GM19043 (cell line): ENCODE data around the gene POGZ.

ENCODE experiments used
- ATAC-seq: cut with Tn5 transposase; IDR thresholded peaks from one replicate; pipeline ENCODE4 v1.9.1; 2021; ENCODE audit warnings: low read depth; ENCODE audit not compliant: unreplicated experiment

Gene POGZ

GRCh38 chr1:151384584-151384983 is 74.7 kb downstream of the POGZ start:
- no peak for ATAC-seq

- no peak for ATAC-seq
Observed at GRCh38 chr1:151377150-151377884, 82.0 kb downstream of the POGZ start.

- no peak for ATAC-seq
Observed at GRCh38 chr1:151373196-151373595, 86.1 kb downstream of the POGZ start.

- ATAC-seq: no peak
Observed at GRCh38 chr1:151372058-151372934, 87.0 kb downstream of the POGZ start, which contains the start of gene SELENBP1. TSS of gene SELENBP1 (minus strand) at chr1:151372705. CDS start at chr1:151372641, 64 bp downstream.

- ATAC-seq: no peak
Observed at GRCh38 chr1:151371370-151372057, 87.8 kb downstream of the POGZ start.

GRCh38 chr1:151370211-151370911 is 88.9 kb downstream of the POGZ start:
- ATAC-seq: no peak

GRCh38 chr1:151369621-151370048 is 89.7 kb downstream of the POGZ start:
- ATAC-seq: no peak

GRCh38 chr1:151369302-151369610 is 90.0 kb downstream of the POGZ start:
- no peak for ATAC-seq

- no peak for ATAC-seq
Observed at GRCh38 chr1:151368393-151369301, 90.6 kb downstream of the POGZ start.

- no peak for ATAC-seq
Observed at GRCh38 chr1:151367658-151368392, 91.5 kb downstream of the POGZ start.

GRCh38 chr1:151364996-151365395 is 94.3 kb downstream of the POGZ start:
- no peak for ATAC-seq

GRCh38 chr1:151362308-151363155 is 96.8 kb downstream of the POGZ start:
- ATAC-seq: no peak

- ATAC-seq: no peak
Observed at GRCh38 chr1:151361883-151362282, 97.4 kb downstream of the POGZ start.

GRCh38 chr1:151356696-151357095 is 102.6 kb downstream of the POGZ start:
- ATAC-seq: no peak
